BLaER1 treated with 17β-estradiol and CSF1 and Interleukin-3, amounts not matched to agents 10 nM and 100 nM (cell line): ENCODE data around the gene MYO1D.

ENCODE experiments used
- H3K27ac ChIP-seq, 11 experiments: shearing (Covaris generic); formaldehyde crosslinking; 2 replicates each; pipeline ENCODE4 v1.8.1; 2022
- H3K27me3 ChIP-seq, 11 experiments: shearing (Covaris generic); formaldehyde crosslinking; 2 replicates each; pipeline ENCODE4 v1.8.1; 2022
- H3K36me3 ChIP-seq, 11 experiments: shearing (Covaris generic); formaldehyde crosslinking; 2 replicates each; pipeline ENCODE4 v1.8.1; 2022
- H3K4me1 ChIP-seq, 10 experiments: shearing (Covaris generic); formaldehyde crosslinking; 2 replicates each; pipeline ENCODE4 v1.8.1; 2022
- H3K4me2 ChIP-seq, 11 experiments: shearing (Covaris generic); formaldehyde crosslinking; 2 replicates each; pipeline ENCODE4 v1.8.1; 2022
- H3K4me3 ChIP-seq, 10 experiments: shearing (Covaris generic); formaldehyde crosslinking; 2 replicates each; pipeline ENCODE4 v1.8.1; 2022
- H3K9ac ChIP-seq, 11 experiments: shearing (Covaris generic); formaldehyde crosslinking; 2 replicates each; pipeline ENCODE4 v1.8.1; 2022
- H3K9me3 ChIP-seq, 11 experiments: shearing (Covaris generic); formaldehyde crosslinking; replicated peaks in 1 of 11; 2 replicates each; pipeline ENCODE4 v1.8.1; 2022
- H4K20me1 ChIP-seq, 11 experiments: shearing (Covaris generic); formaldehyde crosslinking; 2 replicates each; pipeline ENCODE4 v1.8.1; 2022
- Cebpa-rat ChIP-seq, 11 experiments: shearing (Covaris generic); IDR thresholded peaks; 2 replicates each; pipeline ENCODE4 v1.8.1; 2022

MYO1D gene

GRCh38 chr17:32596628-32597027 lies 280.3 kb downstream of the MYO1D start:
- Histone ChIP-seq H3K4me2 (no peak overlapping the region), H3K9me3 (peaks cover 10 to 20% (median 17%) of the 10 kb centered on the region in 11 experiments), H4K20me1 (no peaks in the 10 kb centered on the region)

GRCh38 chr17:32596206-32596605 lies 280.7 kb downstream of the MYO1D start:
- no peaks in the 10 kb centered on the region for H3K27me3 ChIP-seq

More at GRCh38 chr17:32596628-32597027, 280.3 kb downstream of the MYO1D start:
- H3K9ac ChIP-seq, result no peak overlapping the region
- peaks cover 0 to 9% (median 0%) of the 10 kb centered on the region in 11 experiments; a peak in 5 of 22 replicates for H3K36me3 ChIP-seq
- H3K27me3 ChIP-seq, result no peaks in the 10 kb centered on the region
- no peak for TF ChIP-seq Cebpa-rat (IDR thresholded peaks at IDR 0.05)
- H3K4me1 ChIP-seq, result peaks cover 0 to 6% (median 0%) of the 10 kb centered on the region in 10 experiments; a peak in 3 of 20 replicates
- no peak overlapping the region for H3K4me3 ChIP-seq
- no peak overlapping the region for H3K27ac ChIP-seq

GRCh38 chr17:32593003-32593402 lies 283.9 kb downstream of the MYO1D start:
- Histone ChIP-seq H3K4me1 (peaks cover 0 to 13% (median 8%) of the 10 kb centered on the region in 10 experiments; a peak in 15 of 20 replicates), H3K4me2 (no peak overlapping the region), H3K27ac (no peak overlapping the region), H3K9me3 (no peaks in the 10 kb centered on the region), H3K36me3 (no peaks in the 10 kb centered on the region), H3K9ac (no peak overlapping the region), H3K27me3 (no peaks in the 10 kb centered on the region), H4K20me1 (no peaks in the 10 kb centered on the region), H3K4me3 (no peak overlapping the region)
- TF ChIP-seq Cebpa-rat (IDR thresholded peaks at IDR 0.05), result no peak

More at GRCh38 chr17:32596206-32596605, 280.7 kb downstream of the MYO1D start:
- peaks cover 0 to 9% (median 0%) of the 10 kb centered on the region in 11 experiments; a peak in 5 of 22 replicates for H3K36me3 ChIP-seq
- no peak for TF ChIP-seq Cebpa-rat (IDR thresholded peaks at IDR 0.05)
- no peak overlapping the region for H3K27ac ChIP-seq
- no peak overlapping the region for H3K4me2 ChIP-seq
- H3K9me3 ChIP-seq, result peaks cover 10 to 20% (median 17%) of the 10 kb centered on the region in 11 experiments
- H3K9ac ChIP-seq, result no peak overlapping the region
- no peak overlapping the region for H3K4me3 ChIP-seq
- no peaks in the 10 kb centered on the region for H4K20me1 ChIP-seq
- H3K4me1 ChIP-seq, result peaks cover 0 to 6% (median 0%) of the 10 kb centered on the region in 10 experiments; a peak in 3 of 20 replicates

GRCh38 chr17:32591405-32591804 lies 285.5 kb downstream of the MYO1D start:
- Histone ChIP-seq H3K4me1 (peaks cover 4 to 13% (median 8%) of the 10 kb centered on the region in 10 experiments; a peak in 16 of 20 replicates), H3K36me3 (no peaks in the 10 kb centered on the region), H4K20me1 (no peaks in the 10 kb centered on the region), H3K9me3 (no peaks in the 10 kb centered on the region), H3K27me3 (no peaks in the 10 kb centered on the region), H3K9ac (no peak overlapping the region), H3K27ac (no peak overlapping the region), H3K4me2 (no peak overlapping the region), H3K4me3 (no peak overlapping the region)
- no peak for TF ChIP-seq Cebpa-rat (IDR thresholded peaks at IDR 0.05)

GRCh38 chr17:32590974-32591373 lies 285.9 kb downstream of the MYO1D start:
- peaks cover 4 to 13% (median 8%) of the 10 kb centered on the region in 10 experiments; a peak in 16 of 20 replicates for H3K4me1 ChIP-seq
- no peaks in the 10 kb centered on the region for H3K27me3 ChIP-seq
- no peak overlapping the region for H3K9ac ChIP-seq
- no peak overlapping the region for H3K4me3 ChIP-seq
- no peaks in the 10 kb centered on the region for H3K36me3 ChIP-seq
- no peaks in the 10 kb centered on the region for H4K20me1 ChIP-seq
- no peaks in the 10 kb centered on the region for H3K9me3 ChIP-seq
- no peak overlapping the region for H3K27ac ChIP-seq
- TF ChIP-seq Cebpa-rat (IDR thresholded peaks at IDR 0.05), result no peak
- H3K4me2 ChIP-seq, result no peak overlapping the region

GRCh38 chr17:32588982-32589381 lies 287.9 kb downstream of the MYO1D start:
- H3K9ac ChIP-seq, result no peak overlapping the region
- H3K36me3 ChIP-seq, result no peaks in the 10 kb centered on the region
- H3K4me3 ChIP-seq, result no peak overlapping the region
- H3K9me3 ChIP-seq, result peaks cover under 1 to 7% (median under 1%) of the 10 kb centered on the region in 11 experiments; a peak in 12 of 22 replicates
- H3K27me3 ChIP-seq, result no peaks in the 10 kb centered on the region
- H3K4me2 ChIP-seq, result peak overlapping the region in 6 of 11 experiments; percentile 1 to 46 (median 33); a peak in 8 of 22 replicates
- H4K20me1 ChIP-seq, result no peaks in the 10 kb centered on the region
- H3K4me1 ChIP-seq, result peaks cover 0 to 13% (median 8%) of the 10 kb centered on the region in 10 experiments; a peak in 13 of 20 replicates
- no peak overlapping the region for H3K27ac ChIP-seq
- TF ChIP-seq Cebpa-rat (IDR thresholded peaks at IDR 0.05), result no peak

GRCh38 chr17:32588135-32588534 lies 288.8 kb downstream of the MYO1D start:
- H3K4me1 ChIP-seq, result peaks cover 0 to 13% (median 8%) of the 10 kb centered on the region in 10 experiments; a peak in 13 of 20 replicates
- no peak overlapping the region for H3K27ac ChIP-seq
- H3K9me3 ChIP-seq, result peaks cover 8 to 16% (median 9%) of the 10 kb centered on the region in 11 experiments; a peak in 21 of 22 replicates
- H3K9ac ChIP-seq, result no peak overlapping the region
- H3K4me3 ChIP-seq, result no peak overlapping the region
- no peaks in the 10 kb centered on the region for H3K27me3 ChIP-seq
- TF ChIP-seq Cebpa-rat (IDR thresholded peaks at IDR 0.05), result no peak
- no peaks in the 10 kb centered on the region for H4K20me1 ChIP-seq
- H3K36me3 ChIP-seq, result no peaks in the 10 kb centered on the region
- no peak overlapping the region for H3K4me2 ChIP-seq

- Histone ChIP-seq H3K27me3 (no peaks in the 10 kb centered on the region), H3K36me3 (no peaks in the 10 kb centered on the region), H3K4me3 (no peak overlapping the region), H3K27ac (no peak overlapping the region), H3K9me3 (peaks cover 12 to 25% (median 22%) of the 10 kb centered on the region in 11 experiments; a peak in 21 of 22 replicates), H3K9ac (no peak overlapping the region), H3K4me2 (no peak overlapping the region), H4K20me1 (no peaks in the 10 kb centered on the region), H3K4me1 (peaks cover 0 to 13% (median 8%) of the 10 kb centered on the region in 10 experiments; a peak in 13 of 20 replicates)
- no peak for TF ChIP-seq Cebpa-rat (IDR thresholded peaks at IDR 0.05)
These were observed 290.3 kb downstream of the MYO1D start for GRCh38 chr17:32586666-32587065.

- no peaks in the 10 kb centered on the region for H3K36me3 ChIP-seq
- no peak overlapping the region for H3K4me3 ChIP-seq
- TF ChIP-seq Cebpa-rat (IDR thresholded peaks at IDR 0.05), result no peak
- H4K20me1 ChIP-seq, result no peaks in the 10 kb centered on the region
- H3K27me3 ChIP-seq, result no peaks in the 10 kb centered on the region
- peaks cover 0 to 8% (median 7%) of the 10 kb centered on the region in 10 experiments; a peak in 13 of 20 replicates for H3K4me1 ChIP-seq
- no peak overlapping the region for H3K4me2 ChIP-seq
- peaks cover 20 to 42% (median 34%) of the 10 kb centered on the region in 11 experiments for H3K9me3 ChIP-seq
- H3K27ac ChIP-seq, result no peak overlapping the region
- no peak overlapping the region for H3K9ac ChIP-seq
These were observed 292.1 kb downstream of the MYO1D start for GRCh38 chr17:32584792-32585191.

- no peak overlapping the region for H3K4me3 ChIP-seq
- no peaks in the 10 kb centered on the region for H3K27me3 ChIP-seq
- no peak overlapping the region for H3K27ac ChIP-seq
- TF ChIP-seq Cebpa-rat (IDR thresholded peaks at IDR 0.05), result no peak
- H3K9ac ChIP-seq, result no peak overlapping the region
- peaks cover 0 to 4% (median 0%) of the 10 kb centered on the region in 10 experiments; a peak in 1 of 20 replicates for H3K4me1 ChIP-seq
- H3K4me2 ChIP-seq, result no peak overlapping the region
- H3K9me3 ChIP-seq, result peaks cover 20 to 42% (median 34%) of the 10 kb centered on the region in 11 experiments
- H3K36me3 ChIP-seq, result no peaks in the 10 kb centered on the region
- no peaks in the 10 kb centered on the region for H4K20me1 ChIP-seq
These were observed 293.9 kb downstream of the MYO1D start for GRCh38 chr17:32583053-32583452.
